SK-N-SH (cell line): Measurements from ENCODE around the gene ATP8B3. TPM values are rescaled to one million over a fixed set of nuclear protein-coding genes. Genes with fewer than 3 reads are reported as not detected.
A peak's percentile ranks its signal among the peaks of the same experiment; 100 is the strongest.

Experiments used
- CTCF ChIA-PET: fragments of 300-600, 350-600 bp; formaldehyde crosslinking; extraction: SDS; loops from one replicate; lab custom pipeline; 2021; lab: Yijun Ruan, JAX
- POLR2A ChIA-PET: fragments of 350-600 bp; sonication (Branson Sonifier 250); formaldehyde crosslinking; extraction: SDS; loops from one replicate; lab custom pipeline; 2020; ENCODE audit warnings: antibody characterized with exemption, inconsistent platforms; lab: Yijun Ruan, JAX
- DNase-seq: peaks from one replicate; pipeline ENCODE4 v3.0.0; 2012
- H2AFZ ChIP-seq: fragments of 200-600 bp; sonication (generic); 2 replicates; pipeline ENCODE4 v1.8.1; 2016; ENCODE audit warnings: antibody characterized with exemption, mild to moderate bottlenecking, low read depth
- H3F3A ChIP-seq: fragments of 200-600 bp; sonication (generic); replicated peaks from 2 replicates; pipeline ENCODE3; 2016; ENCODE audit warnings: antibody characterized with exemption, mild to moderate bottlenecking; ENCODE audit not compliant: insufficient read depth
- H3K27ac ChIP-seq, 2 experiments: fragments of 200-500 bp in 1 of 2; fragments of 200-600 bp in 1 of 2; sonication (Bioruptor generic) in 1 of 2; sonication (generic), shearing (Covaris generic) in 1 of 2; 2 replicates each; pipeline versions ENCODE4 v1.5.1 to v1.6.1; 2014 to 2016; ENCODE audit warnings: low read depth in 2 of 2, inconsistent platforms in 1 of 2, low read length in 1 of 2, mild to moderate bottlenecking in 1 of 2, mixed read lengths in 1 of 2
- H3K27me3 ChIP-seq: fragments of 200-600 bp; sonication (generic), shearing (Covaris generic); 2 replicates; pipeline ENCODE4 v1.6.1; 2016; ENCODE audit warnings: mixed run types; ENCODE audit not compliant: insufficient read depth
- H3K36me3 ChIP-seq, 2 experiments: fragments of 200-500 bp in 1 of 2; fragments of 200-600 bp in 1 of 2; sonication (Bioruptor generic) in 1 of 2; sonication (generic) in 1 of 2; replicated peaks in 1 of 2; 2 replicates each; pipeline versions ENCODE3 to v1.5.1; 2014 to 2016; ENCODE audit warnings: low read length in 1 of 2, mild to moderate bottlenecking in 1 of 2; ENCODE audit not compliant: insufficient read depth in 2 of 2, control insufficient read depth in 1 of 2
- H3K4me1 ChIP-seq, 2 experiments: fragments of 200-500 bp in 1 of 2; fragments of 200-600 bp in 1 of 2; sonication (Bioruptor generic) in 1 of 2; sonication (generic), shearing (Covaris generic) in 1 of 2; 2 replicates each; pipeline versions ENCODE4 v1.5.1 to v1.6.1; 2014 to 2016; ENCODE audit warnings: low read depth in 1 of 2, low read length in 1 of 2, mixed run types in 1 of 2; ENCODE audit not compliant: insufficient read depth in 2 of 2, control insufficient read depth in 1 of 2
- H3K4me2 ChIP-seq: fragments of 200-600 bp; sonication (generic), shearing (Covaris generic); 2 replicates; pipeline ENCODE4 v1.6.1; 2017; ENCODE audit warnings: mixed run types
- H3K4me3 ChIP-seq, 2 experiments: fragments of 200-500 bp in 1 of 2; fragments of 200-600 bp in 1 of 2; sonication (Bioruptor generic) in 1 of 2; sonication (generic), shearing (Covaris generic) in 1 of 2; 2 replicates each; pipeline versions ENCODE4 v1.5.1 to v1.8.1; 2014 to 2016; ENCODE audit warnings: low read depth in 2 of 2, inconsistent platforms in 1 of 2, low read length in 1 of 2, mild to moderate bottlenecking in 1 of 2, mixed read lengths in 1 of 2, moderate library complexity in 1 of 2
- H3K79me2 ChIP-seq: fragments of 200-600 bp; sonication (generic); 2 replicates; pipeline ENCODE4 v1.8.1; 2017; ENCODE audit warnings: mild to moderate bottlenecking; ENCODE audit not compliant: insufficient read depth
- H3K9ac ChIP-seq: fragments of 200-600 bp; sonication (generic); 2 replicates; pipeline ENCODE4 v1.6.1; 2017; ENCODE audit warnings: mixed run types
- H3K9me2 ChIP-seq: fragments of 200-600 bp; sonication (generic); 2 replicates; pipeline ENCODE4 v1.6.1; 2017; ENCODE audit warnings: mixed run types
- H3K9me3 ChIP-seq: fragments of 200-600 bp; sonication (generic); 2 replicates; pipeline ENCODE4 v1.6.1; 2017; ENCODE audit warnings: mixed run types, mild to moderate bottlenecking, moderate library complexity
- H4K20me1 ChIP-seq: fragments of 200-600 bp; sonication (generic); 2 replicates; pipeline ENCODE4 v1.6.1; 2017; ENCODE audit warnings: mild to moderate bottlenecking, mixed run types; ENCODE audit not compliant: insufficient read depth
- CHD2 ChIP-seq: fragments of 150-350 bp; IDR thresholded peaks from 2 replicates; pipeline ENCODE4 v1.6.1; 2018; ENCODE audit warnings: low read length; ENCODE audit not compliant: partially characterized antibody
- MEF2A ChIP-seq: IDR thresholded peaks from 2 replicates; pipeline ENCODE4 v1.4.0; 2012; ENCODE audit warnings: low read depth, borderline replicate concordance
- MXI1 ChIP-seq: IDR thresholded peaks from 2 replicates; pipeline ENCODE4 v1.6.1; 2012; ENCODE audit warnings: mild to moderate bottlenecking, low read depth, low read length, improper control_type of control experiment
- NFIC ChIP-seq: IDR thresholded peaks from 2 replicates; pipeline ENCODE4 v1.4.0; 2012; ENCODE audit warnings: borderline replicate concordance
- PBX3 ChIP-seq: IDR thresholded peaks from 2 replicates; pipeline ENCODE4; 2012
- POLR2AphosphoS5 ChIP-seq: IDR thresholded peaks from 2 replicates; pipeline ENCODE4 v1.6.1; 2012; ENCODE audit warnings: low read depth, low read length
- REST ChIP-seq: IDR thresholded peaks from 2 replicates; pipeline ENCODE4 v1.6.1; 2012; ENCODE audit warnings: mild to moderate bottlenecking, low read depth, low read length, moderate library complexity
- SIN3A ChIP-seq: IDR thresholded peaks from 2 replicates; pipeline ENCODE4 v1.6.1; 2012; ENCODE audit warnings: low read depth, mild to moderate bottlenecking, low read length, moderate library complexity, borderline replicate concordance
- TAF1 ChIP-seq: IDR thresholded peaks from 2 replicates; pipeline ENCODE4 v1.6.1; 2012; ENCODE audit warnings: low read depth, mild to moderate bottlenecking, low read length, moderate library complexity, borderline replicate concordance
- YY1 ChIP-seq: IDR thresholded peaks from 2 replicates; pipeline ENCODE4 v1.4.0; 2012; ENCODE audit warnings: low read depth, mild to moderate bottlenecking
- WGBS: methylation state at CpG from one replicate; pipeline ENCODE4 v1.1.6; 2017; ENCODE audit warnings: low lambda C conversion rate; 5-methylcytosine and 5-hydroxymethylcytosine counted together
- polyA plus RNA-seq, 3 experiments: library from polyadenylated mRNA; depleted of rRNA; stranded (reverse); fragments of >200 nt; gene quantifications; 2 replicates each; pipeline ENCODE4 v1.2.3, GENCODE V29; 2012
- TF ChIP-seq, protein P1 (sequence below): IDR thresholded peaks from 2 replicates; pipeline ENCODE4 v1.4.0; 2012; ENCODE audit warnings: low read depth

Gene ATP8B3
- polyA plus RNA-seq, 1 of the 3 experiments (the other 2 are of a cell fraction): 8.0 TPM

DNA sequence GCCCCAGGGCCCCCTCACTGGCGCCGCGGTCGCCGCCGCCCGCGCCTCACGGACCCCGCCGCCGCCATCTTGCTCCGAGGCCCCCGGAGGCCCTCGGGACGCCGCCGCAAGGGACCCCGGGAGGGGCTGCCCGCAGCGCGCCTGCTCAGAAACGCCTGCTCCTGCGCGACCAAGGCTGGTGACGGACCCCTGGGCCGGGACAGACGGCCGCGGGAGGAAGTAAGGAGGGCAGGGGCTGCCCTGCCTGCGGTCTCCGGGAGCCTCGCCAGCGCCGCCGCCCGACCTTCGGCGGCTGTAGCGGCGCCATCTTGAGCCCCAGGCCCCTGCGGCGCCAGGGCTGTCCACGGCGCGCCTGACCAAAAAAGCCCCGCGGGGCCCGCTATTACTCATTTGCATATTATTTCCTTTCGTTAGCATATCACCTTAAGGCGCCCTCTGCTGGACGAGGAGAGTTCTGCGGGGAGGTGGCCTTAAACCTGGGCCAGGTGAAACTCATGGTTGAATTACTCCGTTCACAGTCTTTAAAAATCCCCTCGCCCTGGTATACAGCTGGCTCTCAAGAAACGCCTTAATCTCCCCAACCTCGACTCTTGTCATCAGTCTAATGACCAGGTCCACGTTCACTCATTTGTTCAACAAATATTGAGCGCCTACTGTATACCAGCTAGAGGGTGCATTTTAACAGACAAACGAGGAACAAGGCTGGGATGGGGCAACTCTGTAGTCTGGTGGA lies 36.5 kb upstream of the ATP8B3 start, which contains the start of gene REXO1 (continued):
- peak; percentile 55; the same call in 1 of the 2 replicates for TF ChIP-seq REST
- TF ChIP-seq SIN3A: 0 out of 2 replicates have a peak, but pooled peaks have one; percentile 35
- TF ChIP-seq TAF1: peak; percentile 94; the same call in 1 of the 2 replicates
- TF ChIP-seq PBX3: no peak
- peak; percentile 93 for TF ChIP-seq YY1
- TF ChIP-seq NFIC: no peak
- TF ChIP-seq MEF2A: no peak
- no peak; the same call in 1 of the 2 replicates for TF ChIP-seq POLR2AphosphoS5
- TF ChIP-seq, protein P1, sequence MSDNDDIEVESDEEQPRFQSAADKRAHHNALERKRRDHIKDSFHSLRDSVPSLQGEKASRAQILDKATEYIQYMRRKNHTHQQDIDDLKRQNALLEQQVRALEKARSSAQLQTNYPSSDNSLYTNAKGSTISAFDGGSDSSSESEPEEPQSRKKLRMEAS: no peak

GRCh38 chr19:1847684-1848398 lies 35.8 kb upstream of the ATP8B3 start:
- Histone ChIP-seq H3K9ac (peak overlapping the region; percentile 99), H3K9me2 (no peaks in the 10 kb centered on the region), H3K79me2 (peaks cover 78% of the 10 kb centered on the region), H4K20me1 (peaks cover 88% of the 10 kb centered on the region), H3K4me1 (peaks cover 7 to 18% of the 10 kb centered on the region in 2 experiments; a peak in 1 of 4 replicates), H3K27ac (peak overlapping the region; percentile 96 to 99), H3K27me3 (no peaks in the 10 kb centered on the region), H3K4me2 (peak overlapping the region; percentile 100), H3K4me3 (peak overlapping the region; percentile 84 to 94), H3F3A (peaks cover 19% of the 10 kb centered on the region), H3K9me3 (no peaks in the 10 kb centered on the region), H3K36me3 (peaks cover 6 to 7% of the 10 kb centered on the region in 2 experiments), H2AFZ (no peak overlapping the region; the same call in 1 of the 2 replicates)
- CTCF ChIA-PET: interaction anchor here (1.0 to 15.0 kb wide), 7 partner anchors 10 to 34 kb away, joined by 3 to 188 read pairs (median 7); no protein-coding TSS in a partner anchor
- TF ChIP-seq CHD2 (no peak), SIN3A (peak; percentile 42; the same call in 1 of the 2 replicates), MXI1 (peak; percentile 46; the same call in 1 of the 2 replicates)
- WGBS: 2% methylated on average over 28 of the region's 72 CpGs
- DNase-seq: peak; percentile 73
- POLR2A ChIA-PET: no interaction called here
